CD4-positive, alpha-beta T cell treated with Interleukin-21 for 1 hour (primary cell): ENCODE measurements around the gene CLASRP.
"Not testable (repeated sequence)": the region's sequence is repeated elsewhere in the genome, so short reads cannot be mapped to it uniquely, and the experiment has no call there.

Experiments
- DNase-seq: peaks from one replicate; pipeline ENCODE4 v3.0.0-alpha.2; 2020

CLASRP gene

GRCh38 chr19:45104658-45105349 is 66.0 kb downstream of the CLASRP start:
- peak; percentile 5 for DNase-seq

- not testable (repeated sequence) for DNase-seq
Observed at GRCh38 chr19:45106363-45106762, 67.5 kb downstream of the CLASRP start.

GRCh38 chr19:45107621-45108150 is 68.8 kb downstream of the CLASRP start:
- DNase-seq, result no peak

- DNase-seq, result no peak
Observed at GRCh38 chr19:45110851-45111266, 72.0 kb downstream of the CLASRP start.

- DNase-seq, result no peak
Observed at GRCh38 chr19:45112111-45112827, 73.4 kb downstream of the CLASRP start.

GRCh38 chr19:45113628-45114027 is 74.8 kb downstream of the CLASRP start:
- no peak for DNase-seq

GRCh38 chr19:45114116-45114515 is 75.3 kb downstream of the CLASRP start:
- no peak for DNase-seq

GRCh38 chr19:45115809-45116615 is 77.2 kb downstream of the CLASRP start:
- no peak for DNase-seq

GRCh38 chr19:45117167-45117594 is 78.3 kb downstream of the CLASRP start:
- DNase-seq, result peak; percentile 32

- no peak for DNase-seq
Observed at GRCh38 chr19:45117671-45118070, 78.8 kb downstream of the CLASRP start.

GRCh38 chr19:45118106-45118505 is 79.3 kb downstream of the CLASRP start:
- no peak for DNase-seq

- DNase-seq, result not testable (repeated sequence)
Observed at GRCh38 chr19:45118591-45119355, 79.9 kb downstream of the CLASRP start.

GRCh38 chr19:45119582-45119981 is 80.7 kb downstream of the CLASRP start:
- DNase-seq, result no peak
